ENCODE data around the gene SLC16A10. TPM values are rescaled to one million over a fixed set of nuclear protein-coding genes. Genes with fewer than 3 reads are reported as not detected.

SLC16A10 gene
- total and polyA plus RNA-seq, 2 of the 13 experiments (the other 11 are each of a cell fraction or from before 2014, with no cell fraction given) = 8.2 to 20.1 TPM

DNA sequence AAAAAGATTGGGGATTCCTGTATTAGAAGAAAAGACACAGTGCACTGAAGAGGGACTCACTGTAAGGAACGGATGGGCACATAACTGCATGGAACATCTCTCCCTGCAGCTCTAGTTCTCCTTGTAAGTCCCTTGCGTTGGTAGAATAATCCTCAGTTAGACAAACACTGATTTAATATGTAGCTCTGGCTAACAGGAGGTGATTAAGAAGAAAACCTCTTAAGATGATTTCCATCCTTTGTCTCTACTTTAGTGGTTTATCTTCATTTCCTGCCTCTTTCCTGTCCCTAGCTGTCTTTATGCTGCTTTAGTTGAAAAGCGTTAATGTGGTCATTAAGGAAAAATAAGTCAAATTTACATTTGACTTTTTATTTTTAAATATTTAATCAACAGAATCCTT lies 86.6 kb downstream of the SLC16A10 start:
- ChIA-PET POLR2A (no interaction called here), CTCF (ENCODE audit: low intra/inter-chr PET ratio, low total read pairs) (no interaction called here)
- FAIRE-seq = no peak
- Histone ChIP-seq H3K27ac (ENCODE audit: extremely low read length, insufficient read depth, low read length) (no peak overlapping the region), H4K20me1 (ENCODE audit: insufficient read depth, low read length) (no peaks in the 10 kb centered on the region), H3K4me1 (ENCODE audit: insufficient read depth, low read length) (peaks cover 17% of the 10 kb centered on the region), H3K36me3 (replicated peaks in 1 of 2; ENCODE audit: control insufficient read depth in 1 of 2, insufficient read depth in 2 of 2, low read length in 2 of 2) (peaks cover 0 to 2% of the 10 kb centered on the region in 2 experiments; a peak in 1 of 5 replicates), H3K27me3 (ENCODE audit: control insufficient read depth in 1 of 2, insufficient read depth in 2 of 2, low read length in 2 of 2) (no peaks in the 10 kb centered on the region), H3K79me2 (ENCODE audit: insufficient read depth, low read length) (no peaks in the 10 kb centered on the region), H3K9me3 (ENCODE audit: low read length) (no peaks in the 10 kb centered on the region), H3K4me3 (replicated peaks in 1 of 3; ENCODE audit: insufficient read depth in 1 of 3, low read depth in 2 of 3, low read length in 3 of 3) (no peak overlapping the region), H2AFZ (ENCODE audit: low read length) (no peak overlapping the region), H3K4me2 (ENCODE audit: low read depth, low read length) (no peak overlapping the region), H3K9ac (ENCODE audit: insufficient read depth, low read depth, low read length) (no peak overlapping the region)
- intact Hi-C loops (cut with micrococcal nuclease; ENCODE audit: unreplicated experiment) = no loop called here
- 95% methylated on average over 3 of the region's 3 CpGs for WGBS (ENCODE audit: low lambda C conversion rate)
- no peak for DNase-seq (ENCODE audit: low spot score)
- TF ChIP-seq, protein P1, sequence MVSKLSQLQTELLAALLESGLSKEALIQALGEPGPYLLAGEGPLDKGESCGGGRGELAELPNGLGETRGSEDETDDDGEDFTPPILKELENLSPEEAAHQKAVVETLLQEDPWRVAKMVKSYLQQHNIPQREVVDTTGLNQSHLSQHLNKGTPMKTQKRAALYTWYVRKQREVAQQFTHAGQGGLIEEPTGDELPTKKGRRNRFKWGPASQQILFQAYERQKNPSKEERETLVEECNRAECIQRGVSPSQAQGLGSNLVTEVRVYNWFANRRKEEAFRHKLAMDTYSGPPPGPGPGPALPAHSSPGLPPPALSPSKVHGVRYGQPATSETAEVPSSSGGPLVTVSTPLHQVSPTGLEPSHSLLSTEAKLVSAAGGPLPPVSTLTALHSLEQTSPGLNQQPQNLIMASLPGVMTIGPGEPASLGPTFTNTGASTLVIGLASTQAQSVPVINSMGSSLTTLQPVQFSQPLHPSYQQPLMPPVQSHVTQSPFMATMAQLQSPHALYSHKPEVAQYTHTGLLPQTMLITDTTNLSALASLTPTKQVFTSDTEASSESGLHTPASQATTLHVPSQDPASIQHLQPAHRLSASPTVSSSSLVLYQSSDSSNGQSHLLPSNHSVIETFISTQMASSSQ (IDR thresholded peaks at IDR 0.05; ENCODE audit: low read depth) = no peak
- TF ChIP-seq, protein P1 (CRISPR knock-in tag; IDR thresholded peaks at IDR 0.05; ENCODE audit: borderline replicate concordance) = no peak
- TF ChIP-seq ZNF792 (CRISPR knock-in tag; IDR thresholded peaks at IDR 0.05) = no peak
- no TSS peak for BruUV-seq (replicated peaks)
- in situ Hi-C loops (cut with HindIII; ENCODE audit: extremely low pct_ligation_motif_present, low pct_unique_long_range_greater_than_20kb) = no loop called here
- ATAC-seq = no peak

DNA sequence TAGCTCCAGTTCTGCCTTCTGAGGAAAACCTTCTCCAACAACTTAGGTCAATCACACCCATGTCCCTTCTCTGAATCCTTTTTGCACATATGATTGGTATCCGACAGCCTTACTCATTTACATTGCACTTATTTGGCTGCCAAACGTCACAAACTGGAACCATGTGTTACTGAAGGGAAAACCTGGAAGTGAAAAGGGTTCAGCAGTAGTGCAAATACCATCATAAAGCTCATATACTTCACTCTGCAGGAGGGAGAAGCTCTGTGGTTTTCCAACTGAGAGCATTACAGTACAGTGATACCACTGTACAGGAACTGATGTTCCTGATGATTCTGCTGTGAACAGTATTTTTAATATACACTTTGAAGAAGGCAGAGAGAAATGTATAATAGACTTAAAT lies 87.8 kb downstream of the SLC16A10 start:
- POLR2A ChIA-PET = no interaction called here

More for the DNA sequence above, 87.8 kb downstream of the SLC16A10 start:
- intact Hi-C loops (cut with micrococcal nuclease; ENCODE audit: unreplicated experiment) (no loop called here), in situ Hi-C loops (cut with HindIII; ENCODE audit: extremely low pct_ligation_motif_present, low pct_unique_long_range_greater_than_20kb) (no loop called here)
- CTCF ChIA-PET (ENCODE audit: low intra/inter-chr PET ratio, low total read pairs) = no interaction called here
- no peak for DNase-seq (ENCODE audit: low spot score)
- H4K20me1 ChIP-seq (ENCODE audit: insufficient read depth, low read length) = no peaks in the 10 kb centered on the region
- H3K27ac ChIP-seq (ENCODE audit: extremely low read length, insufficient read depth, low read length) = no peak overlapping the region
- H3K4me2 ChIP-seq (ENCODE audit: low read depth, low read length) = no peak overlapping the region
- H3K4me3 ChIP-seq (replicated peaks in 1 of 3; ENCODE audit: insufficient read depth in 1 of 3, low read depth in 2 of 3, low read length in 3 of 3) = no peak overlapping the region
- H3K79me2 ChIP-seq (ENCODE audit: insufficient read depth, low read length) = no peaks in the 10 kb centered on the region
- peaks cover 17% of the 10 kb centered on the region for H3K4me1 ChIP-seq (ENCODE audit: insufficient read depth, low read length)
- H3K27me3 ChIP-seq (ENCODE audit: control insufficient read depth in 1 of 2, insufficient read depth in 2 of 2, low read length in 2 of 2) = no peaks in the 10 kb centered on the region
- peaks cover 0 to 2% of the 10 kb centered on the region in 2 experiments; a peak in 1 of 5 replicates for H3K36me3 ChIP-seq (replicated peaks in 1 of 2; ENCODE audit: control insufficient read depth in 1 of 2, insufficient read depth in 2 of 2, low read length in 2 of 2)
- TF ChIP-seq ZNF205 (CRISPR knock-in tag; IDR thresholded peaks at IDR 0.05) (no peak), HMGA1 (CRISPR knock-in tag; conservative IDR thresholded peaks at IDR 0.05) (no peak), ZNF296 (CRISPR knock-in tag; conservative IDR thresholded peaks at IDR 0.05) (no peak), TSC22D2 (CRISPR knock-in tag; IDR thresholded peaks at IDR 0.05; ENCODE audit: borderline replicate concordance) (no peak), SP5 (CRISPR knock-in tag; IDR thresholded peaks at IDR 0.05; ENCODE audit: borderline replicate concordance, low read depth) (no peak), SOX6 (IDR thresholded peaks at IDR 0.05) (no peak), SOX6 (CRISPR knock-in tag; IDR thresholded peaks at IDR 0.05) (no peak), IKZF4 (CRISPR knock-in tag; IDR thresholded peaks at IDR 0.05; ENCODE audit: borderline replicate concordance, low read depth, not compliant biosample characterization) (no peak)
- TF ChIP-seq, protein P2, sequence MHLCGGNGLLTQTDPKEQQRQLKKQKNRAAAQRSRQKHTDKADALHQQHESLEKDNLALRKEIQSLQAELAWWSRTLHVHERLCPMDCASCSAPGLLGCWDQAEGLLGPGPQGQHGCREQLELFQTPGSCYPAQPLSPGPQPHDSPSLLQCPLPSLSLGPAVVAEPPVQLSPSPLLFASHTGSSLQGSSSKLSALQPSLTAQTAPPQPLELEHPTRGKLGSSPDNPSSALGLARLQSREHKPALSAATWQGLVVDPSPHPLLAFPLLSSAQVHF (CRISPR knock-in tag; IDR thresholded peaks at IDR 0.05) = no peak
- no TSS peak for BruUV-seq (replicated peaks)
- ATAC-seq = no peak
- H3K9me3 ChIP-seq (ENCODE audit: low read length) = no peaks in the 10 kb centered on the region
- no peak for FAIRE-seq
- H3K9ac ChIP-seq (ENCODE audit: insufficient read depth, low read depth, low read length) = no peak overlapping the region
- H2AFZ ChIP-seq (ENCODE audit: low read length) = no peak overlapping the region
- whole genome bisulfite sequencing (ENCODE audit: low lambda C conversion rate) = 75% methylated on average over 2 of the region's 2 CpGs
